Neural progenitor cell (in vitro differentiated cells): ENCODE data around the gene EEF1G.
"Not testable (repeated sequence)": the region's sequence is repeated elsewhere in the genome, so short reads cannot be mapped to it uniquely, and the experiment has no call there.

Experiments
- EZH2 ChIP-seq: fragments of 200-600 bp; sonication (generic); IDR thresholded peaks from 2 replicates; pipeline ENCODE4 v1.6.1; 2017; ENCODE audit warnings: antibody characterized with exemption, mild to moderate bottlenecking, moderate library complexity
- TF ChIP-seq, protein P1 (sequence below): fragments of 200-600 bp; sonication (generic); IDR thresholded peaks from 2 replicates; pipeline ENCODE4 v1.5.1; 2017; ENCODE audit warnings: antibody characterized with exemption, mild to moderate bottlenecking

DNA sequence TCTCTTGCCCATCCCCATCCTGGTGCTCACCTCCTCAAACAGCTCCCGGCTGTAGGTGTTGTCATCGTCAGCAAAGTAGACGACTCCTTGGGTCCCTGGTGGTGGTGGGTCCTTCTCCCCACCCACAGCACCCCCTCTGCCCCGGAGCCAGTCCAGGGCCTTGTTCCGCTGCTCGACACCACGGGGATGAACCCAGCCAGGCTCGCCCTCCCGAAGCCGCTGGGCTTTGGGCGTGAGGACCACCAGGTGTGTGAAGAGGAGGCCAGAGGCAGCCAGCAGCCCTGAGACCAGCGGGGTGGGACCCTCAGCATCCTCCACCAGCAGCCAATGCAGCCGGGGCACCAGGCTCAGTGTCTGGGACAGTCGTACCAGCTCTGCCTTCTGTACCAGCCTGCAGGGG is 43.3 kb upstream of the EEF1G start:
- TF ChIP-seq, protein P1, sequence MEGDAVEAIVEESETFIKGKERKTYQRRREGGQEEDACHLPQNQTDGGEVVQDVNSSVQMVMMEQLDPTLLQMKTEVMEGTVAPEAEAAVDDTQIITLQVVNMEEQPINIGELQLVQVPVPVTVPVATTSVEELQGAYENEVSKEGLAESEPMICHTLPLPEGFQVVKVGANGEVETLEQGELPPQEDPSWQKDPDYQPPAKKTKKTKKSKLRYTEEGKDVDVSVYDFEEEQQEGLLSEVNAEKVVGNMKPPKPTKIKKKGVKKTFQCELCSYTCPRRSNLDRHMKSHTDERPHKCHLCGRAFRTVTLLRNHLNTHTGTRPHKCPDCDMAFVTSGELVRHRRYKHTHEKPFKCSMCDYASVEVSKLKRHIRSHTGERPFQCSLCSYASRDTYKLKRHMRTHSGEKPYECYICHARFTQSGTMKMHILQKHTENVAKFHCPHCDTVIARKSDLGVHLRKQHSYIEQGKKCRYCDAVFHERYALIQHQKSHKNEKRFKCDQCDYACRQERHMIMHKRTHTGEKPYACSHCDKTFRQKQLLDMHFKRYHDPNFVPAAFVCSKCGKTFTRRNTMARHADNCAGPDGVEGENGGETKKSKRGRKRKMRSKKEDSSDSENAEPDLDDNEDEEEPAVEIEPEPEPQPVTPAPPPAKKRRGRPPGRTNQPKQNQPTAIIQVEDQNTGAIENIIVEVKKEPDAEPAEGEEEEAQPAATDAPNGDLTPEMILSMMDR, result not testable (repeated sequence)
- not testable (repeated sequence) for TF ChIP-seq EZH2
